Esophagus muscularis mucosa (tissue), 4 donors: ENCODE data around the gene RALGPS2. TPM values are rescaled to one million over a fixed set of nuclear protein-coding genes. Genes with fewer than 3 reads are reported as not detected.

Experiments
- DNase-seq: peaks from one replicate; pipeline ENCODE4 v3.0.0-alpha.2; 2017; ENCODE audit errors: extremely low spot score
- H3K27ac ChIP-seq, 4 donors: fragments of 200-600 bp; sonication (generic); replicated peaks in 1 of 4; 1 replicate in 3 of 4; 2 replicates in 1 of 4; pipeline ENCODE4 v1.5.1; 2016 to 2019; ENCODE audit warnings: mild to moderate bottlenecking in 1 of 4
- H3K27me3 ChIP-seq, 4 donors: fragments of 200-600 bp; sonication (generic); one replicate each; pipeline versions ENCODE4 v1.5.1 to v1.6.0; 2016 to 2019
- H3K36me3 ChIP-seq, 4 donors: fragments of 200-600 bp; sonication (generic); one replicate each; pipeline ENCODE4 v1.5.1; 2016 to 2019
- H3K4me1 ChIP-seq, 4 donors: fragments of 200-600 bp; sonication (generic); one replicate each; pipeline ENCODE4 v1.5.1; 2016 to 2019
- H3K4me3 ChIP-seq, 4 donors: fragments of 200-600 bp; sonication (generic); 1 replicate in 2 of 4; 2 replicates in 2 of 4; pipeline ENCODE4 v1.5.1; 2016 to 2019; ENCODE audit warnings: mild to moderate bottlenecking in 4 of 4, moderate library complexity in 1 of 4
- H3K9me3 ChIP-seq, 4 donors: fragments of 200-600 bp; sonication (generic); 1 replicate in 3 of 4; 2 replicates in 1 of 4; pipeline ENCODE4 v1.5.1; 2016 to 2019
- EP300 ChIP-seq: sonication (generic); formaldehyde crosslinking; IDR thresholded peaks from one replicate; pipeline ENCODE4 v1.6.1; 2017; ENCODE audit warnings: antibody characterized with exemption
- POLR2A ChIP-seq: fragments of 450-650 bp; IDR thresholded peaks from one replicate; pipeline ENCODE4 v1.6.1; 2017; ENCODE audit warnings: antibody characterized with exemption, moderate library complexity, mild to moderate bottlenecking, low read depth
- POLR2AphosphoS5 ChIP-seq, 2 donors: sonication (generic); formaldehyde crosslinking; IDR thresholded peaks; one replicate each; pipeline ENCODE4 v1.6.1; 2017; ENCODE audit warnings: antibody characterized with exemption in 2 of 2
- WGBS: methylation state at CpG from one replicate; pipeline ENCODE4 v1.1.5; 2018; 5-methylcytosine and 5-hydroxymethylcytosine counted together
- intact Hi-C: fragments of 100-400 bp; cut with DNase I; formaldehyde crosslinking; loops from one replicate; pipeline ENCODE4 v1.15.1; 2023
- total RNA-seq, 4 donors: library from RNA; depleted of rRNA; stranded (reverse); fragments of >200 nt; gene quantifications; one replicate each; pipeline versions ENCODE4 v1.1.0 to v1.2.1, GENCODE V29; 2016
- TF ChIP-seq, protein P1 (sequence below), 3 experiments: fragments of 200-600 bp in 2 of 3; fragments of 450-650 bp in 1 of 3; sonication (generic) in 2 of 3; IDR thresholded peaks; one replicate each; pipeline ENCODE4 v1.5.1; 2017 to 2019; ENCODE audit warnings: antibody characterized with exemption in 3 of 3, mild to moderate bottlenecking in 2 of 3, moderate library complexity in 1 of 3

Gene RALGPS2
- total RNA-seq, 4 donors from 2014 or later = 9.3 to 22.8 (median 17.3) TPM

DNA sequence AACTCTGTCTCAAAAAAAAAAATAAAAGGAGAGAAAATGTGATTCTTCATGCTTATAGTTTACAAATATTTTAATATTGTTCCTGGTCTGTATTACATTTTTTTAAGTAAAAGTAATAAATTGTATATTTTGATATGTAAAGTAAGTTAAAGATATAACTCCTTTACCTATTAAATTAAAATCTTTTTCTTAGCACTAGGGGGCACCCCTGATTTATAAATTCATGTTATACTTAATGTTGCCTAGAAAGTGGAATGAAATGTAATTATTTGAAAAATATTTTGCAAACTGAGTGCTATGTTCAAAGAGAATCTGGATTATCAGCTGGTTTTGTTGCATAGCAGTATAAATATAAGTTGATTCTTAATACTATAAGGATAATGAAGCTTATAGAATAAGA, 49.2 kb downstream of the RALGPS2 start:
- TF ChIP-seq, protein P1, sequence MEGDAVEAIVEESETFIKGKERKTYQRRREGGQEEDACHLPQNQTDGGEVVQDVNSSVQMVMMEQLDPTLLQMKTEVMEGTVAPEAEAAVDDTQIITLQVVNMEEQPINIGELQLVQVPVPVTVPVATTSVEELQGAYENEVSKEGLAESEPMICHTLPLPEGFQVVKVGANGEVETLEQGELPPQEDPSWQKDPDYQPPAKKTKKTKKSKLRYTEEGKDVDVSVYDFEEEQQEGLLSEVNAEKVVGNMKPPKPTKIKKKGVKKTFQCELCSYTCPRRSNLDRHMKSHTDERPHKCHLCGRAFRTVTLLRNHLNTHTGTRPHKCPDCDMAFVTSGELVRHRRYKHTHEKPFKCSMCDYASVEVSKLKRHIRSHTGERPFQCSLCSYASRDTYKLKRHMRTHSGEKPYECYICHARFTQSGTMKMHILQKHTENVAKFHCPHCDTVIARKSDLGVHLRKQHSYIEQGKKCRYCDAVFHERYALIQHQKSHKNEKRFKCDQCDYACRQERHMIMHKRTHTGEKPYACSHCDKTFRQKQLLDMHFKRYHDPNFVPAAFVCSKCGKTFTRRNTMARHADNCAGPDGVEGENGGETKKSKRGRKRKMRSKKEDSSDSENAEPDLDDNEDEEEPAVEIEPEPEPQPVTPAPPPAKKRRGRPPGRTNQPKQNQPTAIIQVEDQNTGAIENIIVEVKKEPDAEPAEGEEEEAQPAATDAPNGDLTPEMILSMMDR (IDR thresholded peaks at IDR 0.05) = peak in 2 of 3 experiments; percentile 43 to 46
- TF ChIP-seq POLR2AphosphoS5 (IDR thresholded peaks at IDR 0.05) = no peak
- no peak for TF ChIP-seq EP300
- Histone ChIP-seq H3K4me3 (no peak overlapping the region), H3K36me3 (no peaks in the 10 kb centered on the region), H3K27me3 (no peaks in the 10 kb centered on the region), H3K4me1 (no peaks in the 10 kb centered on the region), H3K27ac (no peak overlapping the region), H3K9me3 (peaks cover 0 to 3% (median 1%) of the 10 kb centered on the region in 4 donors)
- no peak for DNase-seq
- intact Hi-C loops = loop anchor here (2.0 kb wide), 1 partner anchor 229 kb away; no protein-coding TSS in a partner anchor

DNA sequence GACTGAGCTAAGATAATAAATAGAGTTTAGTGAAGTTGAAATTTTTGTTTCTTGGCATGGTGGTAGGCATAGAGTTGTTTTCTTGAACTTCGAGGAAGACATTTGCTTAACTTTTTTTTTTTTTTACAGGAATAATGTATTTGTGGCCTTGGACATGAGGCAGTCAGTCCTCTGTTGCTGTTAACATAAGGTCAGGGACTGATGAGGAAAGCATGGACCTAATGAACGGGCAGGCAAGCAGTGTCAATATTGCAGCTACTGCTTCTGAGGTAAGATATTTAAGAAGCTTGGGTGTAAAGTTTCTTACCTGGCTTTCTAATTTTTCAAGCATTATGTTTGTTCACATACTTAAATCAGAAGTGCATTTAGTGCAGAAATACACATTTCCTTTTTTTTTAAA, 51.5 kb downstream of the RALGPS2 start:
- no peaks in the 10 kb centered on the region for H3K27me3 ChIP-seq
- no peak for DNase-seq
- H3K4me3 ChIP-seq = no peak overlapping the region
- no peaks in the 10 kb centered on the region for H3K36me3 ChIP-seq
- no peak for TF ChIP-seq POLR2A
- no peak for TF ChIP-seq EP300
- TF ChIP-seq POLR2AphosphoS5 (IDR thresholded peaks at IDR 0.05) = no peak
- TF ChIP-seq, protein P1 (IDR thresholded peaks at IDR 0.05) = no peak
- WGBS = 58% methylated on average over 2 of the region's 2 CpGs
- intact Hi-C loops = no loop called here
- H3K4me1 ChIP-seq = no peaks in the 10 kb centered on the region
- H3K27ac ChIP-seq = no peak overlapping the region
- H3K9me3 ChIP-seq = no peaks in the 10 kb centered on the region

DNA sequence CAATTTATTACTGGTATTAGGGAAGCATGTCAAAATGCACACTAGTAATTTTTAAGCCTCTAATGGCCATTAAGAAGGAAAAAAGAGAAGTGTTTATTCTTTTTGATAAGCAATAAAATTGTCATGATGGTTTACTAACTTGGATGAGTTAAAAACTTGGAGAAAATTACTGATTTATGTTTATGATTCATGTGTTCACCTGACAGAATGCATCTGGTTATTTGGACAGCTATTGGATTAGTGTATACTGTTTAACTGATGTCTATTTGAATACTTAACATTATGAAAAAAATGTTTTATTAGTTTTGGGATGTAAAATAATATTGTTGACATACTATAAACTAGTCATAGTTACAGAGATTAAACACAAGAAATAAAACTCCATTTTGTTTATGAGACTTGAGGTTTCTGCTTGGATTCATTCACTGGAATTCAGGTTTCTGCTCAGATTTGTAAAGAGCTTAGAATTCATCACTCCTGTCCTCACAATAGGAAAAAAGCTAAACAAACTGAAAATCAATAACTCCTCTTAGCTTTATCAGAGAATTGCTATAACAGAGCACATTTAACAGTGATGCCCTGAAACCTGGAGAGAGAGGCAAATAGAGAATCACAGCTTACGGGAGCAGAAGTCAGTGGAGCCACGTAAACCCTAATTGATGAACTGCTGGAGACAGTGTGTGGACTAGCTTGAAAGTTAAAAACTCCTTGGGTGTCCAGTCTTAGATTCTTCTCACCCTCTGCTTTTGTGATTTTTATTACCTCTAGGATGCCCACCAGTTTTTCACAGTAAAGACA, 56.7 kb downstream of the RALGPS2 start:
- TF ChIP-seq POLR2A = no peak
- TF ChIP-seq EP300 = no peak
- TF ChIP-seq POLR2AphosphoS5 (IDR thresholded peaks at IDR 0.05) = no peak
- TF ChIP-seq, protein P1 (IDR thresholded peaks at IDR 0.05) = no peak
- H3K4me1 ChIP-seq = no peaks in the 10 kb centered on the region
- H3K27me3 ChIP-seq = no peaks in the 10 kb centered on the region
- WGBS = 98% methylated on average over 2 of the region's 2 CpGs
- no peaks in the 10 kb centered on the region for H3K9me3 ChIP-seq
- peaks cover 0 to 5% (median 0%) of the 10 kb centered on the region in 4 donors for H3K36me3 ChIP-seq
- no peak overlapping the region for H3K27ac ChIP-seq
- intact Hi-C loops = no loop called here
- no peak for DNase-seq
- H3K4me3 ChIP-seq = no peak overlapping the region

DNA sequence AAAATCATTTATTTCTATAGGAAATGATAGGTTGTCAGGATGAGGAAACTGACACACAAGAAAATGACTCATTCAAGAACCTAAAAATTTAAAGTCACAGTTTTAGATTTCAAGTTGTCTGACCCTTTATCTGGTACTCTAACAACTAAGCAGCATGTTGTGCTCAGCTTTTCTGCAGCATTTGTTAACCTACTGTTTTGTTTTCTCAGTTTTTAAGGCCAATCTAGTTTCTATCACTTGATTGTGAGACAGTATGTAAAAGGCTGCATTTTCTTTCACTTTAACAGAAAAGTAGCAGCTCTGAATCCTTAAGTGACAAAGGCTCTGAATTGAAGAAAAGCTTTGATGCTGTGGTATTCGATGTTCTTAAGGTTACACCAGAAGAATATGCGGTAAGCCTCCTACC, 59.1 kb downstream of the RALGPS2 start:
- H3K9me3 ChIP-seq = no peaks in the 10 kb centered on the region
- DNase-seq = no peak
- WGBS = 89% methylated on average over 2 of the region's 2 CpGs
- H3K36me3 ChIP-seq = peaks cover 0 to 5% (median 0%) of the 10 kb centered on the region in 4 donors
- no peak for TF ChIP-seq POLR2A
- TF ChIP-seq, protein P1 (IDR thresholded peaks at IDR 0.05) = no peak
- H3K27me3 ChIP-seq = no peaks in the 10 kb centered on the region
- intact Hi-C loops = no loop called here
- no peak overlapping the region for H3K27ac ChIP-seq
- no peaks in the 10 kb centered on the region for H3K4me1 ChIP-seq
- H3K4me3 ChIP-seq = no peak overlapping the region

DNA sequence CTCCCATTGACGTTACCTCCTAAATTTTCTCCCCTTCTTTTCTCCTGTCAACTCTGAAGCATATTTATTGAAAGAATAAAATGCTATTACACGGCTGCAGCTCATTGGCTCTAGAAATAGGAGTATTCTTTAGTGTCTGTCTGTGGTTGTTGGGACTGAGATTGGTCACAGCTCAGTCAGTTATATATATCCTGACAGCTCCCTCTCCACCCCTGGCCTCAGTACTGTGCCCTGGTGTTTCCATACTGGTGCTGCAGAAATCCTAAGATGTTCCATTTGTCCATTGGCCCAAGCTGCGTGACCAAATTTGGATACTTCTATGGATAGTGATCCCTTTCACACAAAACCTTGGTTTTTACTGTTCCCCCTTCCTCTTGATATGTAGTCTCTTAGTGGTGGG, 67.3 kb downstream of the RALGPS2 start:
- H3K9me3 ChIP-seq = no peaks in the 10 kb centered on the region
- H3K4me1 ChIP-seq = no peaks in the 10 kb centered on the region
- WGBS = 89% methylated on average over 3 of the region's 3 CpGs
- H3K27me3 ChIP-seq = no peaks in the 10 kb centered on the region
- no peak overlapping the region for H3K27ac ChIP-seq
- no peak overlapping the region for H3K4me3 ChIP-seq
- intact Hi-C loops = no loop called here
- TF ChIP-seq POLR2A = no peak
- TF ChIP-seq EP300 = no peak
- TF ChIP-seq POLR2AphosphoS5 (IDR thresholded peaks at IDR 0.05) = no peak
- TF ChIP-seq, protein P1 (IDR thresholded peaks at IDR 0.05) = no peak
- no peak for DNase-seq
- no peaks in the 10 kb centered on the region for H3K36me3 ChIP-seq
